HG03196 (cell line): ENCODE results near the gene CASTOR1.

Source experiments
- ATAC-seq: cut with Tn5 transposase; IDR thresholded peaks from one replicate; pipeline ENCODE4 v1.9.1; 2021; ENCODE audit not compliant: unreplicated experiment

The CASTOR1 gene

GRCh38 chr22:30286331-30286730 lies 3.0 kb downstream of the CASTOR1 start:
- no peak for ATAC-seq

- ATAC-seq: no peak
Measured at GRCh38 chr22:30285846-30286200, 3.5 kb downstream of the CASTOR1 start.

- ATAC-seq: no peak
Measured at GRCh38 chr22:30285176-30285845, 4.0 kb downstream of the CASTOR1 start.

- no peak for ATAC-seq
Measured at GRCh38 chr22:30284666-30285065, 4.6 kb downstream of the CASTOR1 start.

GRCh38 chr22:30284172-30284571 lies 5.1 kb downstream of the CASTOR1 start:
- ATAC-seq: no peak

- no peak for ATAC-seq
Measured at GRCh38 chr22:30283342-30283741, 6.0 kb downstream of the CASTOR1 start.

GRCh38 chr22:30282616-30283046 lies 6.7 kb downstream of the CASTOR1 start:
- ATAC-seq: no peak

- no peak for ATAC-seq
Measured at GRCh38 chr22:30280505-30280904, 8.8 kb downstream of the CASTOR1 start.

- no peak for ATAC-seq
Measured at GRCh38 chr22:30279932-30280331, 9.4 kb downstream of the CASTOR1 start.

- ATAC-seq: no peak
Measured at GRCh38 chr22:30279046-30279788, 10.1 kb downstream of the CASTOR1 start.

- no peak for ATAC-seq
Measured at GRCh38 chr22:30277547-30278344, 11.6 kb downstream of the CASTOR1 start.

- ATAC-seq: no peak
Measured at GRCh38 chr22:30276039-30276438, 13.3 kb downstream of the CASTOR1 start.

- ATAC-seq: no peak
Measured at GRCh38 chr22:30275625-30276024, 13.7 kb downstream of the CASTOR1 start.

GRCh38 chr22:30274437-30274812 lies 14.9 kb downstream of the CASTOR1 start:
- ATAC-seq: no peak

GRCh38 chr22:30273711-30274436 lies 15.4 kb downstream of the CASTOR1 start:
- ATAC-seq: no peak

GRCh38 chr22:30272781-30273601 lies 16.3 kb downstream of the CASTOR1 start:
- ATAC-seq: no peak

- no peak for ATAC-seq
Measured at GRCh38 chr22:30270832-30271231, 18.5 kb downstream of the CASTOR1 start.

GRCh38 chr22:30268331-30268730 lies 21.0 kb downstream of the CASTOR1 start:
- ATAC-seq: no peak

GRCh38 chr22:30267382-30268302 lies 21.7 kb downstream of the CASTOR1 start:
- ATAC-seq: no peak
